Adrenal gland (tissue), 12 donors: ENCODE measurements around the gene AMTN. TPM values are rescaled to one million over a fixed set of nuclear protein-coding genes. Genes with fewer than 3 reads are reported as not detected.
"Not testable (repeated sequence)": the region's sequence is repeated elsewhere in the genome, so short reads cannot be mapped to it uniquely, and the experiment has no call there.

ENCODE experiments used
- DNase-seq, 7 donors: peaks; one replicate each; pipeline ENCODE4 v3.0.0-alpha.2; 2019 to 2020
- H3K27ac ChIP-seq, 5 donors: fragments of 200-600 bp; sonication (generic) in 4 of 5; 1 replicate in 3 of 5; 2 replicates in 2 of 5; pipeline versions ENCODE4 v1.5.1 to v1.8.0; 2016 to 2020; ENCODE audit warnings: mild to moderate bottlenecking in 1 of 5
- H3K27me3 ChIP-seq: fragments of 200-600 bp; 2 replicates; pipeline ENCODE4 v1.8.0; 2021
- H3K36me3 ChIP-seq, 2 donors: fragments of 200-600 bp; replicated peaks in 1 of 2; 1 replicate in 1 of 2; 2 replicates in 1 of 2; pipeline versions ENCODE4 v1.5.1 to v1.8.0; 2018 to 2022
- H3K4me1 ChIP-seq, 2 donors: fragments of 200-600 bp; replicated peaks in 1 of 2; 1 replicate in 1 of 2; 2 replicates in 1 of 2; pipeline versions ENCODE4 v1.5.1 to v1.8.0; 2018 to 2021
- H3K4me3 ChIP-seq, 4 donors: fragments of 200-600 bp; sonication (generic) in 3 of 4; one replicate each; pipeline ENCODE4 v1.5.1; 2016 to 2018
- H3K9me3 ChIP-seq, 3 donors: fragments of 200-600 bp; sonication (generic) in 1 of 3; replicated peaks in 1 of 3; 1 replicate in 2 of 3; 2 replicates in 1 of 3; pipeline versions ENCODE4 v1.5.1 to v1.8.0; 2016 to 2021
- POLR2A ChIP-seq, 2 donors: fragments of 450-650 bp; IDR thresholded peaks; one replicate each; pipeline ENCODE4 v1.6.1; 2017; ENCODE audit warnings: antibody characterized with exemption in 2 of 2, mild to moderate bottlenecking in 2 of 2, moderate library complexity in 1 of 2
- WGBS, 4 donors: extraction: QIAGEN DNeasy Blood & Tissue Kit in 2 of 4; methylation state at CpG; one replicate each; pipeline versions ENCODE4 v1.1.5 to v1.1.7; 2013 to 2017; 5-methylcytosine and 5-hydroxymethylcytosine counted together
- intact Hi-C, 2 donors: fragments of 100-400 bp; cut with DNase I; formaldehyde crosslinking; loops; one replicate each; pipeline versions ENCODE4 v1.14.1 to v1.15.0; 2022 to 2023
- polyA plus RNA-seq, 3 donors: library from polyadenylated mRNA; stranded (reverse); fragments of 200-250 nt in 2 of 3; fragments of 350-450 nt in 1 of 3; fragmentation: Illumina TruSeq in 1 of 3; extraction: RNeasy Lipid Tissue Mini Kit (QIAGEN cat#74804) in 1 of 3; gene quantifications; one replicate each; pipeline ENCODE4 v1.2.3, GENCODE V29; 2013 to 2014
- total RNA-seq, 9 donors: library from RNA; depleted of rRNA in 4 of 9; stranded (reverse); fragments of >200 nt in 4 of 9; fragments of 120-200 nt in 1 of 9; fragmentation: NEBNext Ultra II Directional in 1 of 9; extraction: Animal tissue kit (Norgen Biotek cat#: 25700) in 1 of 9; gene quantifications; one replicate each; pipeline versions ENCODE4 v1.1.0 to v1.2.4, GENCODE V29; 2013 to 2023
- TF ChIP-seq, protein P1 (sequence below), 6 experiments: fragments of 450-650 bp in 4 of 6; fragments of 200-600 bp in 2 of 6; sonication (generic) in 1 of 6; IDR thresholded peaks; 1 replicate in 5 of 6; 2 replicates in 1 of 6; pipeline versions ENCODE4 v1.5.1 to v1.8.0; 2016 to 2021; ENCODE audit warnings: antibody characterized with exemption in 6 of 6, mild to moderate bottlenecking in 2 of 6, moderate library complexity in 1 of 6
- donor health status: healthy with polysubstance abuse.
- donor health status: Bipolar disorder and iron deficiency.
- donor health status: DM: yes; HTN: yes; CAD: no.
- donor health status: DM: no; HTN: no; CAD: no.
- donor health status: DM: no; HTN: no; CAD: no.
- donor health status: DM: yes; HTN: yes; CAD: no.

AMTN gene
- total and polyA plus RNA-seq, 12 donors, result not detected

DNA sequence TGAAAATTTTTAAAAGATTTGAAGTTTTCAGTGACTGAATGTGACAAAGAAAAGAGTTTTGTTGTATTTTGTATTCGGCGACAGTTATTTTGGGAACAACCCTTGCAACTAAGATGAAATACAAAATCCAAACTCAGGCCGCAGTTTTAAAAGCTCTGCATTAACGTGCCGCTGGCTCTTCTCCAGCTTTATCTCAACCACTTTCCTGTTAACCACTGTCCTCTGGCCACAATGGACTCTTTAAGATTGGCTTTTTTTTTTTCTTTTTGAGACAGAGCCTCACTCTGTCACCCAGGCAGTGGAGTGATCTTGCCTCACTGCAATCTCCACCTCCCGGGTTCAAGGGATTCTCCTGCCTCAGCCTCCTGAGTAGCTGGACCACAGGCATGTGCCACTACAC lies 22.1 kb upstream of the AMTN start:
- 57 to 80% (median 75%) methylated on average over 6 of the region's 6 CpGs for WGBS, 4 donors
- DNase-seq, result no peak
- Histone ChIP-seq H3K27ac (no peak overlapping the region), H3K36me3 (no peaks in the 10 kb centered on the region), H3K4me3 (no peak overlapping the region), H3K9me3 (no peaks in the 10 kb centered on the region), H3K27me3 (no peaks in the 10 kb centered on the region), H3K4me1 (no peaks in the 10 kb centered on the region)
- intact Hi-C loops, result no loop called here
- TF ChIP-seq POLR2A (IDR thresholded peaks at IDR 0.05), result no peak
- TF ChIP-seq, protein P1, sequence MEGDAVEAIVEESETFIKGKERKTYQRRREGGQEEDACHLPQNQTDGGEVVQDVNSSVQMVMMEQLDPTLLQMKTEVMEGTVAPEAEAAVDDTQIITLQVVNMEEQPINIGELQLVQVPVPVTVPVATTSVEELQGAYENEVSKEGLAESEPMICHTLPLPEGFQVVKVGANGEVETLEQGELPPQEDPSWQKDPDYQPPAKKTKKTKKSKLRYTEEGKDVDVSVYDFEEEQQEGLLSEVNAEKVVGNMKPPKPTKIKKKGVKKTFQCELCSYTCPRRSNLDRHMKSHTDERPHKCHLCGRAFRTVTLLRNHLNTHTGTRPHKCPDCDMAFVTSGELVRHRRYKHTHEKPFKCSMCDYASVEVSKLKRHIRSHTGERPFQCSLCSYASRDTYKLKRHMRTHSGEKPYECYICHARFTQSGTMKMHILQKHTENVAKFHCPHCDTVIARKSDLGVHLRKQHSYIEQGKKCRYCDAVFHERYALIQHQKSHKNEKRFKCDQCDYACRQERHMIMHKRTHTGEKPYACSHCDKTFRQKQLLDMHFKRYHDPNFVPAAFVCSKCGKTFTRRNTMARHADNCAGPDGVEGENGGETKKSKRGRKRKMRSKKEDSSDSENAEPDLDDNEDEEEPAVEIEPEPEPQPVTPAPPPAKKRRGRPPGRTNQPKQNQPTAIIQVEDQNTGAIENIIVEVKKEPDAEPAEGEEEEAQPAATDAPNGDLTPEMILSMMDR (IDR thresholded peaks at IDR 0.05), result no peak

DNA sequence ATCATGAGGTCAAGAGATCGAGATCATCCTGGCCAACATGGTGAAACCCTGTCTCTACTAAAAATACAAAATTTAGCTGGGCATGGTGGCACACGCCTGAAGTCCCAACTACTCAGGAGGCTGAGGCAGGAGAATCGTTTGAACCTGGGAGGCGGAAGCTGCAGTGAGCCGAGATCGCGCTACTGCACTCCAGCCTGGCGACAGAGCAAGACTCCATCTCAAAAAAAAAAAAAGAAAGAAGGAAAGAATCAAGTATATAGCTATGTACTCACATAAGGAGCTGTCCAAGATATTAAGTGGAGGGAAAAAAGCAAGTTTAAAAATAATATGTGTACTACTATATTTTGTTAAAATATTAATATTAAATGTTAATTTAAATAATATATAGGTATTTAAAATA lies 16.5 kb upstream of the AMTN start:
- H3K27ac ChIP-seq, DNase-seq, H3K36me3 ChIP-seq, H3K4me1 ChIP-seq, H3K4me3 ChIP-seq, H3K27me3 ChIP-seq, H3K9me3 ChIP-seq, intact Hi-C loops: not testable (repeated sequence)
- WGBS, 4 donors, result 78 to 93% (median 84%) methylated on average over 8 of the region's 8 CpGs

DNA sequence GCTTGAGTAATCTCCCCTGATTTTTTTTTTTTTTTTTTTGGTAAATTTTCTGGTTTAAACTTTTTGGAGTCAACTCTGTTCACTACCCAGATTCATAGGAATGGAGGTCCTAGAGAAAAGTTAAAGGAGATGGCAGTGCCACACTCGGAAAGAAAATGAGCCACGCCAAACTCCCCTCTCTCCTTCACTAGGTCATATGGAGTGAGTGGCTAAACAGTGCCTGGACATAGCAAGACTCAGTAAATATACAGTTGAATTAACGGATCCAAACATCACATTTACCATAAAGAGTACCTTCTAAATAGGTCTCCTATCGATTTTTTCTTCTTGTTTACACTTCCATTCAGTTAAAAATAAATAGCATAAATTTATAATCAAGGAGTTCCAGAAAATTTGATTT lies 13.6 kb upstream of the AMTN start:
- Histone ChIP-seq H3K4me1 (no peaks in the 10 kb centered on the region), H3K9me3 (no peaks in the 10 kb centered on the region), H3K4me3 (no peak overlapping the region), H3K36me3 (no peaks in the 10 kb centered on the region), H3K27ac (no peak overlapping the region), H3K27me3 (no peaks in the 10 kb centered on the region)
- no peak for DNase-seq
- TF ChIP-seq, protein P1 (IDR thresholded peaks at IDR 0.05), result no peak
- no peak for TF ChIP-seq POLR2A (IDR thresholded peaks at IDR 0.05)
- intact Hi-C loops, result no loop called here
- WGBS, 4 donors, result 43 to 51% (median 49%) methylated on average over 4 of the region's 4 CpGs

DNA sequence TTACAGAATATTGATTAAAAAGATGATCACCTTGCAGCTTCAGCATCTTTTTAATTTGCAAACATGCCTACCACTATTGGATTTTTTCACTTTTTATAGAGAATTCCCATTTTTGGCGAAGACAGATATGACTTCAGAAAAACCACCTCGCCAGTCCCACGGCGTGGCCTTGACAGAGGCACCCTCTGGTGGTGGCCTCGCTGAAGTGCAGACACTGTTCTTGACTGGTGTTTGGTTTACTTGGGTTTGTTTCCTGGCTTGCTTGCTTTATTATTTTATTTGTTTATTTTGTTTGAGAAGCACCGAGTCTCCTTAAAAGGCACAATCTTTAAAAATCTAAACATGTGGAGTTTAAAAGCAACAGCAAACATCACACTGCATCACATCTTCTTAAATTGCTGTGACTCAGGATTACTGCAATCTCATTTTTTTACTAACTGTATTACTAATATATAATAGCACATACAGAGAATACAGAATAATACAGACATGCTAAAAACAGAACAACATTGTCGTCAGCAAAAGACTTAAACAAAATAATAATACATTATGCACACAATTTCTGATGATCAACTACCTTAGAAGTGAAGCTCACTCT lies 13.1 kb upstream of the AMTN start:
- H3K27me3 ChIP-seq, result no peaks in the 10 kb centered on the region
- no peaks in the 10 kb centered on the region for H3K4me1 ChIP-seq
- WGBS, 4 donors, result 3 to 6% (median 5%) methylated on average over 7 of the region's 7 CpGs
- H3K4me3 ChIP-seq, result no peak overlapping the region
- no peaks in the 10 kb centered on the region for H3K36me3 ChIP-seq
- peak; percentile 26 to 76 (median 65) for DNase-seq
- H3K9me3 ChIP-seq, result no peaks in the 10 kb centered on the region
- no peak overlapping the region for H3K27ac ChIP-seq
- TF ChIP-seq POLR2A (IDR thresholded peaks at IDR 0.05), result no peak
- TF ChIP-seq, protein P1 (IDR thresholded peaks at IDR 0.05), result peak; percentile 66 to 89 (median 77)
- intact Hi-C loops, result no loop called here

DNA sequence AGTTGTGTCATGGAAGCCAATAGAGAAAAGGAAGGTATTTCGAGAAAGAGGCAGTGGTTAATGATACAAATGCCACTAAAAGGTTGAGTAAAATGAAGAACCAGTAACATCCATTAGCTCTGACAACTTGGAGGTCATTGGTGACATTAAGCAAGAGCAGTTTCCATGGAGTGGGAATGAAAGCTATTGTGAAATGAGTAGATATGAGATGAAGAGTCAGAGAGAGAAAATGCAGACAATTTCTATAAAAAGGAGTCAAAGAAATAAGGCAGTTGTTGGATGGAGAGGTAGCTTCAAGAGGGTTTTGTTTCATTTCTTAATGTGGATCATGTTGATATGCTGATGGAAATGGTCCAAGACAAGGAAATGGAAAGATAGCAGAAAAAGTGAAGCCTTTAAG lies 9.6 kb upstream of the AMTN start:
- H3K27ac ChIP-seq, result no peak overlapping the region
- peak in 1 of 7 donors; percentile 10 for DNase-seq
- intact Hi-C loops, result no loop called here
- TF ChIP-seq, protein P1 (IDR thresholded peaks at IDR 0.05), result no peak
- no peak for TF ChIP-seq POLR2A (IDR thresholded peaks at IDR 0.05)
- no peak overlapping the region for H3K4me3 ChIP-seq
- 30 to 60% (median 43%) methylated on average over 1 of the region's 1 CpG for WGBS, 4 donors
- no peaks in the 10 kb centered on the region for H3K36me3 ChIP-seq
- no peaks in the 10 kb centered on the region for H3K27me3 ChIP-seq
- no peaks in the 10 kb centered on the region for H3K9me3 ChIP-seq
- no peaks in the 10 kb centered on the region for H3K4me1 ChIP-seq
